HG02884 (cell line): Measurements from ENCODE around the gene RBM18.

Source experiments
- ATAC-seq: cut with Tn5 transposase; IDR thresholded peaks from one replicate; pipeline ENCODE4 v1.9.1; 2021; ENCODE audit warnings: mild to moderate bottlenecking, moderate library complexity; ENCODE audit not compliant: unreplicated experiment

The RBM18 gene

DNA sequence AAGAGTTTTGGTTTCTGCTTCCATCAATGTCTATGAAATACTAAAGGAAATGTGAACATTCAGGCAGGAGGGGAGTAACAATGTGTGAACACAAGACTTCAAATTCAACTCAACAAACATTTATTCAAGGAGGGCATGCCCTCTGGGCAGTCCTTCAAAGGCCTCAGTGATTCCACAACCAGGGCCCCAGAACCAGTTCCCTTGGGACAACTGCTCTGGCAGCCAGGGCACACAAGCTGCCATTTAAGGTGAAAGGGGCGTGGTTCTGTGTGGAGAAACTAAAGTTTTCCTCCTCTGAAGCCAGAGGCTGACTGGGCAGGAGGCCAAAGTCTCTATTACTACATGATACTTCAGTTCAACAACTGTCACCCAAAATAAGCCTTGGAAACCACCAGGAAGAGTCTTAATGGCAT, 3.2 kb downstream of the RBM18 start:
- ATAC-seq, result no peak

- no peak for ATAC-seq
Observed at GRCh38 chr9:122258886-122259415, 5.7 kb downstream of the RBM18 start.

DNA sequence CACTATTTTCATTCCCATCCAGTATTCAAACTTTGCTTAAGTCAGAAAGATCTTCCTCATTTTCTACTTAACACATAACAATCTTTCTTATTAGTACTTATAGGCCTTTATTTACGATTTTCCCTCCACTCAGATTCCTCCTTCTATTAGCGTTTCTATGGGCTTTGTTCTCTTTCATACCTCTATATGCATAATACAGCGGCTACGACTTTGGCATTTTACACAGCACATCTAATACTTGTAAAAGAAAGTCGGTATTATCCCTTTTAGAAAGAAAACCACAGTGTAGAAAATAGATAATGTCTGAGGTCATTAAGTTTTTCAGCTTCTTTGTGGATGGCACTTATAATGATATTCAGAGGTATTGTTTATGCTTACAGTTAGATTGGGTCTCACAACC, 8.4 kb downstream of the RBM18 start:
- no peak for ATAC-seq

DNA sequence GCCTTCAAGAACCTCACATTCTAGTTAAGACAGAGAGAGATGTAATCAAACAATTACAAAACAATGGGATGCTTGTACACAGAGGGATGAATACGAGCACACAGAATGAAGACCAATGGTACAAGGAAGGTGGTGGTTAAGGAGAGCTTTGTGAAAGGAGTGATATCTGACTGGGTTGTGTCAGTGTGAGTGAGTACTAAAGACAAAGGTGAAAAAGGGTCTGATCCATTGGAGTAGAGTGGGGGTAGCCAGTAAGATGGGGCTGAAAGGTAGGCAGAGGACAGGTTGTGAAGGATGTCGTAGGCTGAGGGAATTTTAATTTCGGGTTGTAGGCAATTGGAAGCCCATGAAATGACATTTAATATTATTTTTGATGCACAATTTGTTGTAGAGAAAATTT, 9.9 kb downstream of the RBM18 start:
- no peak for ATAC-seq

DNA sequence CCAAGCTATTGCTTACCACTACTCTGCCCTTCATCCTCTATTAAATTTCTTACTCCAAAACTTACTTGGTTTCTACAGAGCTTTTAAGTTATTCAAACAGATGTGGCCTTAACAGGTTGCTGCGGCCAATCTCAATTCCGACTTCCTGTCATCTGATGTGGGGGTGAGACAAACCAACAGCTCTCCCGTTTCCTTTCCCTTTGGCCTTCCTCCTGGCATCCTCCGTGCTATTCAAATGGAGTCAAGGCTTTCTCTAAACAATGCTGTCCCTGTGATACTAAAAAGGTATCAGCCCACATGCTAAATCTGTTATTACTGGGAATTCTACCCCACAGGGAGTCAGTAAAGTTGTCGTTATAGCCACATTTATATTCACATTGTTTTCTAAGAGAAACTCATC, 11.8 kb downstream of the RBM18 start:
- no peak for ATAC-seq

GRCh38 chr9:122251351-122251750, 13.3 kb downstream of the RBM18 start:
- no peak for ATAC-seq

DNA sequence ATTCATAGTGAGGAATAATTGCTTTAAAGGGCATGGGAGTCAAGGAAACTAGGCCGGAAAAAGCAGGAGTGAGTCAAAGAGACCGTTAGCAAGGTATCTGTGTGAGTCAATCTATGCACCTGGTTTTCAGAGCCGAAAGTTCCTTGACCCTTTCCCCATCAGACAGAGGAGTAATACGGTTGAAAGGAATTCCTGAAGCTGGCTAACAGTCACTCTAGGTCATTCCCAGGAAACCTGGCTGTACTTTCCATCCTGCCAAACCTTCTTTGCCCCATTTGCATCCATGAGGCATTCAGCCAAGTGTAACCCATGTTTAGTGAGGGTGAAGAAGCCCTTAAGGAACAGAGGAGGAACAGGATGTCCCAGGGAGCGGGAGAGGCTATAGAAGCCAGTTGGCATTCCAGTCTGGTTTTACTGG, 16.2 kb downstream of the RBM18 start:
- no peak for ATAC-seq

DNA sequence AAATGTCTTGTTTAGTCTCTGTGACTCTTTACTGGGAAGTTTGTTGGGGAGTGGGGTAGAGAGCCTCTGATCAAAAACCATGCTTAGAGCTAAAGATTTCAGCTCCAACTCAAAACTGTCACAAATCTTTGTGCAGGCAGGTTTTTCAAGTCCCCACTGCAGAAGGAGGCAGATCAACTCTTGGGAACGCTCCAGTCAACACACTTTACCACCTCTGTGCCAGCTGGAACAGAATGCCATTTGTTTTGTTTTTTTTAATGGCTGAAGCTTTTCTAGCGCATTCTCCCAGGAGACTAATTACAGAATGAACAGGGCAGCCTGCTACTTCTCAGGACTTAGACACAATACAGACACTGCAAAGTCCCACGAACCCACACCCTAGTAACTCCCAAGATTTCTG, 18.0 kb downstream of the RBM18 start:
- ATAC-seq, result no peak

DNA sequence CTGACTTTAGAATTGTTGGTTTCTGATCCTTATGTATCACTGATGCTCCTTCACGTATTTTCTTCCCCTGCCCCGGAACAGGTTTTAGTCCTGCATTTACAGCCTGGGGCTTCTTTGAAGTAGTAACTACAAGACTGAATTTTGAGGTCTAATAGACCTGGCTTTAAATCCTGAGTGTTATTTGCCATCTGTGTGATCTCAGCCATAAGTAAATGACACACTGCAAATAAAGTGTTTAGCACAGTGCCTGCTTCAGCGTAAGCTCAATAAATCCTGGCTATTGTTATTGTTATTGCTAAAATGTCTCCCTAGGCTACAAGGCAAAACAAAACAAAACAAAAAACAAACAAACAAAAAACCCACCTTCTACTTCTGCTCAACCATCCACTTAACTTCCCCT, 20.3 kb downstream of the RBM18 start:
- no peak for ATAC-seq

GRCh38 chr9:122239722-122240121, 24.9 kb downstream of the RBM18 start:
- ATAC-seq, result no peak

DNA sequence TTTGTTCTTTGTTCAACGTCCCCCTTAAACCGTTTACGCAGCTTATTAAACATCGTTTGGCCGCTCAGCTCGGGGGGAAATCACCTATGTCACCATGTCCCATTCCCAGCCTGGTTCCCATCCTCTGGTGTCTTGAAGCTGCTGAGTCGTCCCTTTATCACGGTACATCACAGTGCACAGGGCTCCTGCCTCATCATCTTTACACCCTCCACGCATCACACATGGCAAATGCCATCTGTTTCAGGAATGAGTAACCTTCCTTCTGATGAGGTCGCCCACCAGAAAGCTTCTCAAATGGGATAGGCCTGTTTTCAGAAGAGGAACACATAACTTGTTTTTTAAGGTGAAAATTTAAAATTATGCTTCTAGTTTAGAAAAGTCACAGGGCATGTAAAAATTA, 28.0 kb downstream of the RBM18 start:
- ATAC-seq, result no peak

GRCh38 chr9:122234022-122234748, 30.5 kb downstream of the RBM18 start:
- no peak for ATAC-seq

- ATAC-seq, result no peak
Observed at GRCh38 chr9:122232796-122233306, 31.8 kb downstream of the RBM18 start.

GRCh38 chr9:122229485-122229837, 35.2 kb downstream of the RBM18 start:
- ATAC-seq, result no peak

- no peak for ATAC-seq
Observed at GRCh38 chr9:122228568-122229484, 35.8 kb downstream of the RBM18 start, which contains the start of gene LHX6. TSS of gene LHX6 (minus strand) at chr9:122228957. CDS start at chr9:122228740, 217 bp downstream.

DNA sequence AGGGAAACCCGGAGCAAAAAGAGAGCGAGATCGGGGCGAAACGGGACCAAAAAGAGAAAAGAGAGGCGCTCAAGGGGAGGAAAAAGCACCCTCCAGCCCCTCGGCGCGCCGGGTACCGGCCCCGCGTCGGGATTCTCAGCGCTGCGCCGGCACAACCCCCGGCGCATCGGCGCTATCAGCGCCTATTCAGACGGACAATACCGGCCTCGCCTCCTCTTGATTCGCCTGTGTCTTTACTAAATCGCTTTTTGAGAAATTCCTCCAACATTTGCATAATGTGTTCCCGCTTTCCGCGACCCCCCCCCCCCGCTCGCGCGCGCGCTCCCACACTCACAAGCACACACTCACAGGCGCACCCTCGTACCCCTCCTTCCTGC, 36.5 kb downstream of the RBM18 start:
- ATAC-seq, result no peak

GRCh38 chr9:122227575-122227900, 37.1 kb downstream of the RBM18 start:
- no peak for ATAC-seq

DNA sequence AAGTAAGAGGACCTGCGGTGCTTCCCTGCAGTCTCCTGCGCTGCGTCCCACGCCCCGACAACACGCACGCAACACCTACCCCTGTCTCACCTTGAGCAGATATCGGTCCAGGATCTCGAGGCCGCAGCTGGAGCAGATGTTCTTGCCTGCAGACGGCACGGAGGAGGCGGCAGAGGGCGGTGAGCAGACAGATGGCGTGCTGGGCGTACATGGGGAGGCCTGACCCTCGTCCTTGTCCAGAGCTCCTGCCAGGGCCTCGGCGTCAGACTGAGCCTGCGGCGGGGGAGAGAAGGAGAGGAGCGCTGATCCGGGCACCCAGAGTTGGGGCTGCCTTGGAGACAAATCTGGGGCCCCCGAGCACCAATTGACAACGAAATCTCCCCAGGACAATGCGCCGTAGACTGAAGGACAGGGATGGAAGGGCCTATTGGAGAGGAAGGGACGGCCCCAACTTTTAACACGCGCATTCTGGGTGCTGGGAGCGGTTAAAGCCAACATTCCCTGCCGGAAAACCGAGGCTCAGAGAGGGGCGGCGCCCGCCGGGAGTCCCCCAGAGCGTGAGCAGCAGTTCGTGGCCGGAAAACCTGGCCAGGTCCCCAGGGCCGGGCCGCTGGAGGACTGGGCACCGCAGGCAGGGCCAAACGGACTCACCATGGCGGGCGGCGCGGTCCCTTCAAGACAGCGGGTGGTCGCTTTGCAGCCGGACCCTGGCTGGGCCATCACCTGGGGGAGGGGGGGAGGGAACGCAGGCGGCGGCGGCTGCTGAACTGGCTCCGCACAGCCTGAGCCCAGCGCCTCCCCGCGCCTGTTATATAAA, 37.7 kb downstream of the RBM18 start:
- no peak for ATAC-seq

- no peak for ATAC-seq
Observed at GRCh38 chr9:122226142-122226757, 38.4 kb downstream of the RBM18 start.

DNA sequence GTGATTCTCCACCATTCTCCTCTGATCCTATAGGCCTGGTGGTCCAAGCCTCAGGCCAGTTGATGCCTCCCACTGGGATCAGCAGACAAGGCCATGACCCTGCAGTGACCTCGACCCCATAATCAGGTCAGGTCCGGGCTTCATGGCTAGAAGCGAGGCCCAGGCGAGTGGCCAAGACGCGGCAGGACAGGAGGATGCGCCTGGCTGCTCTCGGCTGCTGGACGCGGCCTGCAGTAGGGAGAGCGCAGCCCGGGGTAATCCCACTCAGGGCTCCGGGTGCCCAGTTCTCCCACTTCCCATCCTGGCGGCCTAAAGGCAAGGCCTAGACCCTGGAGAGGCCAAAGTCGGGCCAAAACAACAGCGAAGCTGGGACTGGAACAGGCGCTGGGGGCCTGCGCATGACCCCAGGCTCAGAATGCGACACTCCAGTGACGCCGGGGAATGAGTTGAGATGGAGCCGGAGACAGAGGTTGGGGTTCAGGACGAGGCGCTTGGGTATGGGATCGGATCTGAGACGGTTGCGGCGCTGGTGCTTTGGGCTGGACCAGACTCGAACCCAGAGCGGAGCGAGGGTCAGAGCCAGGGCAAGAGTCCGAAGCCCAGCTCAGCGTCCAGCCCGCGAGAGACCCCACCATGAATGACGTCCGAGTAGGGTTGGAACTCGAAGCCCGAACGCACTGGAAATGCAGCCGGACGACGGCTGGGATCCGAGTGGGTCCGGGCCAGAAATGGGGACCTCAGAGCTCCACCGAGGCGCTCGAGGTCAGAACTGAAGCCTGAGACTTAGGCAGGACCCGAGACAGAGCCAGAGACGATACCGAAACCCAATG, 39.1 kb downstream of the RBM18 start:
- ATAC-seq, result no peak
